Hematopoietic multipotent progenitor cell treated with erythropoietin and hydrocortisone succinate and interleukin-3 and kit ligand, for 4 days (in vitro differentiated cells): ENCODE data around the gene TRAPPC4.
"Not testable (repeated sequence)": the region's sequence is repeated elsewhere in the genome, so short reads cannot be mapped to it uniquely, and the experiment has no call there.

ENCODE experiments used
- DNase-seq: peaks from one replicate; pipeline ENCODE4 v3.0.0-alpha.2; 2015

Gene TRAPPC4

GRCh38 chr11:119034813-119035212 is 16.2 kb downstream of the TRAPPC4 start:
- DNase-seq, result no peak

GRCh38 chr11:119038884-119039283 is 20.3 kb downstream of the TRAPPC4 start:
- no peak for DNase-seq

- not testable (repeated sequence) for DNase-seq
These were observed 20.9 kb downstream of the TRAPPC4 start for GRCh38 chr11:119039471-119039870.

GRCh38 chr11:119041821-119042514 is 23.4 kb downstream of the TRAPPC4 start:
- DNase-seq, result no peak

GRCh38 chr11:119042927-119043326 is 24.4 kb downstream of the TRAPPC4 start:
- DNase-seq, result no peak

- no peak for DNase-seq
These were observed 26.1 kb downstream of the TRAPPC4 start for GRCh38 chr11:119044708-119045107.

- no peak for DNase-seq
These were observed 27.9 kb downstream of the TRAPPC4 start for GRCh38 chr11:119046489-119046888.

GRCh38 chr11:119047205-119047604 is 28.6 kb downstream of the TRAPPC4 start:
- DNase-seq, result no peak

- no peak for DNase-seq
These were observed 30.1 kb downstream of the TRAPPC4 start for GRCh38 chr11:119048644-119049043.

- no peak for DNase-seq
These were observed 30.5 kb downstream of the TRAPPC4 start for GRCh38 chr11:119049081-119049480.

- no peak for DNase-seq
These were observed 33.0 kb downstream of the TRAPPC4 start for GRCh38 chr11:119051440-119052162.

- DNase-seq, result no peak
These were observed 33.7 kb downstream of the TRAPPC4 start for GRCh38 chr11:119052163-119052814.

GRCh38 chr11:119054418-119054817 is 35.9 kb downstream of the TRAPPC4 start:
- no peak for DNase-seq

- peak; percentile 83 for DNase-seq
These were observed 37.3 kb downstream of the TRAPPC4 start for GRCh38 chr11:119055901-119056300.

- DNase-seq, result no peak
These were observed 37.9 kb downstream of the TRAPPC4 start for GRCh38 chr11:119056421-119056999.

GRCh38 chr11:119057000-119057769 is 38.6 kb downstream of the TRAPPC4 start, which contains the start of gene HYOU1:
Gene HYOU1, minus strand, starts transcription at chr11:119057205. Its CDS starts 1,045 bp downstream, at chr11:119056160.
- peak; percentile 99 for DNase-seq

- not testable (repeated sequence) for DNase-seq
These were observed 40.6 kb downstream of the TRAPPC4 start for GRCh38 chr11:119059128-119059527.

- DNase-seq, result no peak
These were observed 42.7 kb downstream of the TRAPPC4 start for GRCh38 chr11:119061256-119061655.

- peak; percentile 48 for DNase-seq
These were observed 44.2 kb downstream of the TRAPPC4 start for GRCh38 chr11:119062779-119063178.

- peak; percentile 85 for DNase-seq
These were observed 46.8 kb downstream of the TRAPPC4 start for GRCh38 chr11:119065369-119065768.

- peak; percentile 99 for DNase-seq
These were observed 49.0 kb downstream of the TRAPPC4 start, which contains the start of gene VPS11 for GRCh38 chr11:119067371-119068222. Gene VPS11, plus strand, starts transcription at chr11:119067818. Its CDS starts 6 bp downstream, at chr11:119067824.
